GM12891 (cell line): ENCODE data around the gene MYO1H. TPM values are rescaled to one million over a fixed set of nuclear protein-coding genes. Genes with fewer than 3 reads are reported as not detected.

Experiments
- DNase-seq: peaks from one replicate; pipeline ENCODE4 v3.0.0; 2011; ENCODE audit warnings: low spot score; ENCODE audit not compliant: insufficient read length
- FAIRE-seq: peaks from 2 replicates; lab custom pipeline; 2011; peaks lifted over from hg19 to GRCh38; lab: Jason Lieb, UNC
- PAX5 ChIP-seq: IDR thresholded peaks from 2 replicates; pipeline ENCODE4 v1.6.1; 2011; ENCODE audit warnings: low read length, moderate library complexity, mild to moderate bottlenecking; ENCODE audit not compliant: insufficient read depth, severe bottlenecking
- POLR2A ChIP-seq: IDR thresholded peaks from 2 replicates; pipeline ENCODE4 v1.6.1; 2011; ENCODE audit warnings: low read depth, low read length, control low read depth
- POLR2AphosphoS5 ChIP-seq: IDR thresholded peaks from 2 replicates; pipeline ENCODE4 v1.6.1; 2011; ENCODE audit warnings: low read depth, low read length, control low read depth
- POU2F2 ChIP-seq: IDR thresholded peaks from 2 replicates; pipeline ENCODE4 v1.6.1; 2011; ENCODE audit warnings: low read depth, mild to moderate bottlenecking, control low read depth, low read length, moderate library complexity
- SPI1 ChIP-seq: IDR thresholded peaks from 2 replicates; pipeline ENCODE4 v1.6.1; 2011; ENCODE audit warnings: low read depth, low read length, control low read depth
- TAF1 ChIP-seq: IDR thresholded peaks from 2 replicates; pipeline ENCODE4 v1.6.1; 2011; ENCODE audit warnings: low read depth, low read length, control low read depth
- polyA plus RNA-seq: library from polyadenylated mRNA; unstranded; fragments of >200 nt; gene quantifications from one replicate; pipeline ENCODE4 v1.2.1, GENCODE V29; 2012; ENCODE audit warnings: low read depth, missing spikeins, inconsistent platforms; ENCODE audit not compliant: missing spikeins

MYO1H gene, protein sequence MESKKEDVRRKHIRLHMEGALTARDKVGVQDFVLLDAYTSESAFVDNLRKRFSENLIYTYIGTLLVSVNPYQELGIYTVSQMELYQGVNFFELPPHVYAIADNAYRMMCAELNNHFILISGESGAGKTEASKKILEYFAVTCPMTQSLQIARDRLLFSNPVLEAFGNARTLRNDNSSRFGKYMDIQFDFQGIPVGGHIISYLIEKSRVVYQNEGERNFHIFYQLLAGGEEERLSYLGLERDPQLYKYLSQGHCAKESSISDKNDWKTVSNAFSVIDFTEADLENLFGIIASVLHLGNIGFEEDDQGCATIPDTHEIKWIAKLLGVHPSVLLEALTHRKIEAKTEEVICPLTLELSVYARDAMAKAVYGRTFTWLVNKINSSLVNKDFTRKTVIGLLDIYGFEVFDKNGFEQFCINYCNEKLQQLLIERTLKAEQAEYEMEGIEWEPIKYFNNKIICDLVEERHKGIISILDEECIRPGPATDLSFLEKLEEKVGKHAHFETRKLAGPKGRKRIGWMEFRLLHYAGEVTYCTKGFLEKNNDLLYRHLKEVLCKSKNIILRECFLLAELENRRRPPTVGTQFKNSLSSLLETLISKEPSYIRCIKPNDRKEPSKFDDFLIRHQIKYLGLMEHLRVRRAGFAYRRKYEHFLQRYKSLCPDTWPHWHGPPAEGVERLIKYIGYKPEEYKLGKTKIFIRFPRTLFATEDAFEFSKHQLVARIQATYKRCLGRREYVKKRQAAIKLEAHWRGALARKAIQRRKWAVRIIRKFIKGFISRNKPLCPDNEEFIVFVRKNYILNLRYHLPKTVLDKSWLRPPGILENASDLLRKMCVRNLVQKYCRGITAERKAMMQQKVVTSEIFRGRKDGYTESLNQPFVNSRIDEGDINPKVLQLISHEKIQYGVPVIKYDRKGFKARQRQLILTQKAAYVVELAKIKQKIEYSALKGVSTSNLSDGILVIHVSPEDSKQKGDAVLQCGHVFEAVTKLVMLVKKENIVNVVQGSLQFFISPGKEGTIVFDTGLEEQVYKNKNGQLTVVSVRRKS
- polyA plus RNA-seq: 0.05 TPM

DNA sequence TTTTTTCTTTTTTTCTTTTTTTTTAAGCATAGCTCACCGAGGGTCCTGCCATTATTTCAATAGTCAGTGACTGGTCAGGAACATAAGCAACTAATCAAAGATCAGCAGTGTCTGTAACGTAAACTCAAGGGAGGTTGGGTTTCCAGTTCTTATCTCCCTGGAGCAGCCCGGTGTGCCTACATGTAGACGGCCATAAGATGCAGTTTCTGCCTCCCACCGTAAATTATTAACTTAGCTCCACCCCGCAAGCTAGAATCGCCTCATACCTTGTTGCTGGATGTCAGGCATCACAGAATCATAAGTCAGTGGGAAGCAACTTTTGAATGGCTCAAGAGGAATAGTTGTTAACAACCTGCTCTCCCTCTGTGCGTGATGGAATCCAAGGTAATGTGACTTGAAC lies at the start of gene MYO1H:
TSS of gene MYO1H (plus strand) at position 312 of the 400 bp plus-strand sequence. CDS start at position 373, 61 bp downstream.
- no peak for TF ChIP-seq TAF1
- no peak for TF ChIP-seq POLR2AphosphoS5
- no peak for TF ChIP-seq PAX5
- no peak for TF ChIP-seq POU2F2
- no peak for TF ChIP-seq SPI1
- TF ChIP-seq POLR2A: no peak
- FAIRE-seq (no peak), DNase-seq (no peak)

DNA sequence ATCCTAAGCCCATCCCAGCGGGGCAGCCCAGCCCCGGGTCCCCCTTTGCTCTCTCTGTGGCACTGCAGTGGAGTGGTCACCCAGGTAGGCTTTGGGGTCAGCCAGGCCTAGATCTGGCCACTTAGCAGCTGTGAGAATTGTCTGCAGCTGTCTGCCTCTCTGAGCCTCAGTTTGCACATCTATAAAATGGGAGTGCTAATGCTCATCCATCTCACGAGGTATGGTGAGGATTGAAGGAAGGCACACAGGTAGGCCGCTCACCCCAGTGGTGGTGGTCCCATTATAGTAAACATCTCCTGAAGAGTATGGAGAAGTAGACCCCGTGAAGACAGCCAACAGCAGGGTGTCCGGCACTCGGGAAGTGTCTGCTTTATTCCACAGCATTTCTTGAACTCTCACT lies 47.9 kb upstream of the MYO1H start:
- no peak for DNase-seq
- no peak for FAIRE-seq
- TF ChIP-seq PAX5 (no peak), SPI1 (no peak), POLR2A (no peak), TAF1 (no peak), POU2F2 (no peak), POLR2AphosphoS5 (no peak)

DNA sequence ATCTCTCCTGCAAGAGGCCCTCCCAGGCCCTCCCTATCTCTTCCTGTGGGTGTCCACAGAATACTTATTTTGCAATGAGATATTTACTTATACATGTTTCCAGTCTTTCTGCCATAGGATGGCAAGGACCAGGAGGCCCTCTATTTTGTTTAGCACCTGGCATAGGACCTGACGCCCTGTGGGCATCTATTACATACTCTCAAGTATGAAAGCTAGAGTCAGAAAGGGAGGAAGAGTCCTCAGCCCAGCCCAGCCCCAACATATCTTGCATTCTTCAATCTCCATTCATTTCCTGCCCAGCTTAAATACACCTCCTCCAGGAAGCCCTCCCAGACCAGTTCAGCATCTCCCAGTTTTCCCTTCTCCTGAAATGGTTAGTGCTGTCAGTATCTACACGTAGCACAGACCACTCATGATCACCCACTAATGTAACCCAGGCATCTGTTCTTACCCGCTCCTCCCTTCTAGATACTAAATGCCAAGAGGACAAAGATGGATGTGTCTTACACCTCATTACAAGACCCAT lies 46.0 kb upstream of the MYO1H start:
- no peak for FAIRE-seq

DNA sequence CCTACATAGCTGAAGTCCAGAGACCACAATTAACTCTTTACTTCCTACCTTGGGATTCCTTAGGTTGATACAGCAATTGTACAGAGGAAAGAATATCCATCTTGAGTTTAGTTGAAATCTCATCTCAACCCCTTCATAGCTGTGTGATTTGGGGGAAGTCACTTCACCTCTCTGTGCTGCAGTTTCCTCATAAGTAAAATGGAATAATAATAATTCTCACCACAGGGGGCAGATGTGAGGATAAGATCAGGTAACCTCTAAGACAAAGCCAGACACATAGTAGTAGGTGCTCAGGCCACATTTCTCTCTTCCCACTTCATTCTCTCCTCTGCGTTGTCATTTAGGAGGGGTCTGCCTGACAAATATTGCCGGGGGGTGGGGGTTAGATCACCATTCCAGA lies 45.3 kb upstream of the MYO1H start:
- no peak for DNase-seq
- TF ChIP-seq POLR2AphosphoS5 (no peak), POLR2A (no peak), PAX5 (no peak), TAF1 (no peak), POU2F2 (no peak), SPI1 (no peak)
- FAIRE-seq: no peak

More for the DNA sequence above, 46.0 kb upstream of the MYO1H start:
- DNase-seq: no peak
- TF ChIP-seq PAX5 (no peak), POU2F2 (no peak), TAF1 (no peak), POLR2A (no peak), SPI1 (no peak), POLR2AphosphoS5 (no peak)

DNA sequence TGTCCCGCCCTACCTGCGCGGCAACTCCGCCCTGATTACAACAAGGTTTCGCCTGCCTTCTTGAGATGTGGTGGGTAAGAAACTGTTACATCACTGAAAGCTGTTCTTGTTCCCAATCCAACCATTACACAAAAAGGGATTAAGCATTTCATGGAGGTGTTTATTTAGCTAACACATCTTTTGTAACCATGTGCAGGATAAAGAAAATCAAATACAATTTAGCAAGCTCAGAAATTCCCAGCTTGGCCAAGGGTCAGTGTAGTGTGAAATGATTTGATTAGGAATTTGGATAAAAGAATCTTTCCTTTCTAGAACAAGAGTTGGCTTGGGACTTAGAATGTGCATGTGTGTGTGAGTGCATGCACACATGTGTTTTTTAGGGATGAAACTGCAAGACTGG lies 44.9 kb upstream of the MYO1H start:
- TF ChIP-seq POLR2AphosphoS5 (no peak), PAX5 (no peak), POLR2A (no peak), TAF1 (no peak), POU2F2 (no peak), SPI1 (no peak)
- no peak for FAIRE-seq
- no peak for DNase-seq

DNA sequence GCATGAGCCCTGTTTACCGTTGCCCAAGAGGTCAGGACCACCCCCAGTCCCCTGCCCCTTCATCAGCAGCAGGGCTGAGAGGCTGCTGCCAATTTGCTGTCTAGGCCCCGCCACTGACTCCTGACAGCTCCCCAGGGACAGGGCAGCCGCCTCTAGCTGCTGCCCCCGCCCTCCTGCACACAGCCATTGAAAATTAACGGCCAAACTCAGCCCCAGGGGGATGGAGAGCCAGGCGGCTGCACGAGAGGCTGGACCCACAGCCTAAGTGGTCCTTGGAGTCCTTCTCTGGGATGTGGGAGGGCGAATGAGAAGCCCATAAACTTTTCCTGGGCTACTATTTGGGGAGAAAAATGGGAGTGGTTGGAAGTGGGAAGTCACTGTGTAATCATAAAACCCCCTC lies 43.2 kb upstream of the MYO1H start:
- DNase-seq (no peak), FAIRE-seq (no peak)
- TF ChIP-seq TAF1 (no peak), POLR2A (no peak), PAX5 (no peak), POU2F2 (no peak), SPI1 (no peak), POLR2AphosphoS5 (no peak)

DNA sequence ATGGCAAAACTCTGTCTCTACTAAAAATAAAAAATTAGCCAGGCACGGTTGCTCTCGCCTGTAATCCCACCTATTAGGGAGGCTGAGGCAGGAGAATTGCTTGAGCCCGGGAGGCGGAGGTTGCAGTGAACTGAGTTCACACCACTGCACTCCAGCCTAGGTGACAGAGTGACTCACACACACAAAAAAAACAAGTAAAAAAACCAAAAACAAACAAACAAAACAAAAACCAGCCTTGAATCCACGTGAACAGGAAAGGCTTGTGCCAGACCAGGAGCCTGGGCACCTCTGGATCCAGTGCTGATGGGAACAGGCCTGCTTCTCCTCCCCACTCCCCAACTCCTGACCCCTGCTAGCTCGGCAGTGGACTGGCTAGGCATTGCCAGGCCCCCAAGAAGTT lies 42.2 kb upstream of the MYO1H start:
- no peak for DNase-seq
- no peak for TF ChIP-seq PAX5
- TF ChIP-seq TAF1: no peak
- TF ChIP-seq POLR2A: no peak
- no peak for TF ChIP-seq POLR2AphosphoS5
- no peak for TF ChIP-seq SPI1
- no peak for TF ChIP-seq POU2F2
- no peak for FAIRE-seq

DNA sequence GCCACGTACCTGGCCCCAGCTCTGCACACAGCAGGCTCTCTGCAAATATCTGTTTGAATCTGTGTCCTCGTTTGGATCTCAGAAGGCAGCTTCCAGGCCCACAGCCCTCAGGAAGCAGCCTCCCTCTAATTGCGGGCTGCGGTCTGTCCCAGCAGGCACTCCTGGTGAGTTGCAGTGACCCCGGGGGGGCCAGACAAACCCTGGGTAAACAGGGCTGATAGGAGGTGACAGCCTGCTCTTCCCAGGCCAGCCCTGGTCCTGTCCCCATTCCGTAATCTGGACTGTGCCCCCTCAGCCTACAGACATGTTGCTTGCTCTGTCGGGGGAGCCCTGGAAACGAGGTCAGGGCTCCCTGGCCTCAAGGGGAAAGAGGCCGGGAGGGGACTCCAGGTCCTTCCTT lies 40.6 kb upstream of the MYO1H start:
- no peak for TF ChIP-seq POLR2AphosphoS5
- no peak for TF ChIP-seq POU2F2

More for the DNA sequence above, 40.6 kb upstream of the MYO1H start:
- DNase-seq: no peak
- FAIRE-seq: no peak
